ENCODE data around the gene COX4I1. TPM values are rescaled to one million over a fixed set of nuclear protein-coding genes. Genes with fewer than 3 reads are reported as not detected.

COX4I1 gene
- total and polyA plus RNA-seq, 9 of the 15 experiments (the other 6 are each of a cell fraction or from before 2014, with no cell fraction given): 651 to 2,356 (median 1,032) TPM

DNA sequence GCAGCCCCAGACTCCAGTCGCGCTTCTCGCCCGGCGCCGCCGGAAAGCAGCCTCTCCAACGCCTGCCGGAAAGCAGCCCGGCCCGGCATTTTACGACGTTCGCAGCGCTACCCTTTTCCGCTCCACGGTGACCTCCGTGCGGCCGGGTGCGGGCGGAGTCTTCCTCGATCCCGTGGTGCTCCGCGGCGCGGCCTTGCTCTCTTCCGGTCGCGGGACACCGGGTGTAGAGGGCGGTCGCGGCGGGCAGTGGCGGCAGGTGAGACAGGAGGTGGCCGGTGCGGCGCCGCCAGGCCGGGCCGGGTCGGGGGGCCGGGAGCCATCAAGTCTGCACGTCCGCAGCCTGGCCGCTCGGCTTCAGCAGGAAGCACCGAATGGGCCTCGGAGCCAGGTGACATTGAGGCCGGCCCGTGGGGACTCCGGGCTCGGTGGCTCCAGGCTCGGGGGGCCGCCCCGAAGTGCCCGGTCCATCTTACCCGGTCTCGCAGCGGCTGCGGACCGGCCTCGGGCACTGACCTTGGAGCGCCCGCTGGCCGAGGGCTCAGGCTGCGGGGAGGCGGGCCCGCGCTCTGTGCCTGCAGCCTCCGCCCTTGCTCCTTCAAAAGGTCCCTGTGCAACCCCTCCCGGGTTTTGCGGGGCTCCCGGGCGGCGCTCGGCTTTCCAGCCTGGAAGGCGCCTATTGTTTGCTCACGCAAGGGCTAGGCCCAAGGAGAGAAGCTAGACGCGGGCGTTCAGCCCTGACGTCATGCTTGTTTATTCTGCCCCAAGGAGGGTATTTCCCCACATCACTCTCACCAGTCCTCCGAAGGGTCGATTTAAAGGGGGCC is at the start of gene COX4I1, which contains the start of gene EMC8 (continued):
- TF ChIP-seq, protein P1, sequence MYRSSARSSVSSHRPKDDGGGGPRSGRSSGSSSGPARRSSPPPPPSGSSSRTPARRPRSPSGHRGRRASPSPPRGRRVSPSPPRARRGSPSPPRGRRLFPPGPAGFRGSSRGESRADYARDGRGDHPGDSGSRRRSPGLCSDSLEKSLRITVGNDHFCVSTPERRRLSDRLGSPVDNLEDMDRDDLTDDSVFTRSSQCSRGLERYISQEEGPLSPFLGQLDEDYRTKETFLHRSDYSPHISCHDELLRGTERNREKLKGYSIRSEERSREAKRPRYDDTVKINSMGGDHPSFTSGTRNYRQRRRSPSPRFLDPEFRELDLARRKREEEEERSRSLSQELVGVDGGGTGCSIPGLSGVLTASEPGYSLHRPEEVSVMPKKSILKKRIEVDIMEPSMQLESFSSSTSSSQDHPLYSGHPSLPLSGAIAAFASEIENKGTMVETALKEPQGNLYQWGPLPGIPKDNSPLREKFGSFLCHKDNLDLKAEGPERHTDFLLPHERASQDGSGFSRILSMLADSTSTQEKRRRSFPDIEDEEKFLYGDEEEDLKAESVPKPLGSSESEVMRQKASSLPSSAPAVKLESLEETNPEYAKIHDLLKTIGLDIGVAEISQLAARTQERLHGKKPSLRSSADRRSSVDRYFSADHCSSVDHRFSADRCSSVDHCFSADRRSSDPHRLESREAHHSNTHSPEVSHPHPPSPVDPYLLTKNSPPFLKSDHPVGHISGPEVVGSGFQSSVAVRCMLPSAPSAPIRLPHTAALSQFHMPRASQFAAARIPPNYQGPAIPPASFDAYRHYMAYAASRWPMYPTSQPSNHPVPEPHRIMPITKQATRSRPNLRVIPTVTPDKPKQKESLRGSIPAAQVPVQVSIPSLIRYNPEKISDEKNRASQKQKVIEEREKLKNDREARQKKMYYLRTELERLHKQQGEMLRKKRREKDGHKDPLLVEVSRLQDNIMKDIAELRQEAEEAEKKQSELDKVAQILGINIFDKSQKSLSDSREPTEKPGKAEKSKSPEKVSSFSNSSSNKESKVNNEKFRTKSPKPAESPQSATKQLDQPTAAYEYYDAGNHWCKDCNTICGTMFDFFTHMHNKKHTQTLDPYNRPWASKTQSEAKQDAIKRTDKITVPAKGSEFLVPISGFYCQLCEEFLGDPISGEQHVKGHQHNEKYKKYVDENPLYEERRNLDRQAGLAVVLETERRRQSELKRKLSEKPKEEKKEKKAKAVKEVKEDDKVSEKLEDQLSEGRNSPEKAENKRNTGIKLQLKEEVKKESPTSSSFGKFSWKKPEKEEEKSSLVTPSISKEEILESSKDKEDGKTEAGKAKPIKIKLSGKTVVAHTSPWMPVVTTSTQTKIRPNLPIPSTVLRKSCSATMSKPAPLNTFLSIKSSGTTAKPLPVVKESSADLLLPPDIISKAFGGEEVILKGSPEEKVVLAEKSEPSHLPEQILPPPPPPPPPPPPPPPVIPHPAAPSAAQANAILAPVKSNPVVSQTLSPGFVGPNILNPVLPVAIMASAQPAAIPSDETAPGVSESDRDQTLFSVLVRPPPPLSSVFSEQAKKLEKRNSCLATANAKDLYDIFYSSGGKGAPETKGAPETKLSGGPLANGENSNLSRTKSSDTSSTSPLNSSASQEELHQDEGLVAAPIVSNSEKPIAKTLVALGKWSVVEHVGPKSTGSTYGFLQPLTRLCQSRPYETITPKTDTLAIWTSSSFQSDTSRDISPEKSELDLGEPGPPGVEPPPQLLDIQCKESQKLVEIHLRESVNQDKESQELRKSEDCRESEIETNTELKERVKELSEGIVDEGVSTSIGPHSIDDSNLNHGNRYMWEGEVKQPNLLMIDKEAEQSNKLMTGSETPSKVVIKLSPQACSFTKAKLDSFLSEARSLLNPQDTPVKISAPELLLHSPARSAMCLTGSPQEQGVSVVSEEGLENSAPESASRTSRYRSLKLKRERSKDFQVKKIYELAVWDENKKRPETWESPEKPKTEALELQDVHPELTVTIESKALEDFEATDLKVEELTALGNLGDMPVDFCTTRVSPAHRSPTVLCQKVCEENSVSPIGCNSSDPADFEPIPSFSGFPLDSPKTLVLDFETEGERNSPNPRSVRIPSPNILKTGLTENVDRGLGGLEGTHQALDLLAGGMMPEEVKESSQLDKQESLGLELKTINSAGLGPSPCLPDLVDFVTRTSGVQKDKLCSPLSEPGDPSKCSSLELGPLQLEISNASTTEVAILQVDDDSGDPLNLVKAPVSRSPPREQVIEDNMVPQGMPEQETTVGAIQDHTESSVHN (IDR thresholded peaks at IDR 0.05; ENCODE audit: borderline replicate concordance in 1 of 2, low read depth in 1 of 2): no peak
- TF ChIP-seq POLR2B (IDR thresholded peaks at IDR 0.05; ENCODE audit: low read depth, partially characterized antibody): peak; percentile 82
- TF ChIP-seq, protein P2, sequence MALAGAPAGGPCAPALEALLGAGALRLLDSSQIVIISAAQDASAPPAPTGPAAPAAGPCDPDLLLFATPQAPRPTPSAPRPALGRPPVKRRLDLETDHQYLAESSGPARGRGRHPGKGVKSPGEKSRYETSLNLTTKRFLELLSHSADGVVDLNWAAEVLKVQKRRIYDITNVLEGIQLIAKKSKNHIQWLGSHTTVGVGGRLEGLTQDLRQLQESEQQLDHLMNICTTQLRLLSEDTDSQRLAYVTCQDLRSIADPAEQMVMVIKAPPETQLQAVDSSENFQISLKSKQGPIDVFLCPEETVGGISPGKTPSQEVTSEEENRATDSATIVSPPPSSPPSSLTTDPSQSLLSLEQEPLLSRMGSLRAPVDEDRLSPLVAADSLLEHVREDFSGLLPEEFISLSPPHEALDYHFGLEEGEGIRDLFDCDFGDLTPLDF (CRISPR knock-in tag; IDR thresholded peaks at IDR 0.05): peak; percentile 67
- TF ChIP-seq XRCC5 (IDR thresholded peaks at IDR 0.05; ENCODE audit: low read depth, low read length): no peak
- peak; percentile 21 for TF ChIP-seq SAP30 (IDR thresholded peaks at IDR 0.05; ENCODE audit: borderline replicate concordance, insufficient read depth, low read depth, low read length, poor library complexity, severe bottlenecking)
- TF ChIP-seq, protein P3, sequence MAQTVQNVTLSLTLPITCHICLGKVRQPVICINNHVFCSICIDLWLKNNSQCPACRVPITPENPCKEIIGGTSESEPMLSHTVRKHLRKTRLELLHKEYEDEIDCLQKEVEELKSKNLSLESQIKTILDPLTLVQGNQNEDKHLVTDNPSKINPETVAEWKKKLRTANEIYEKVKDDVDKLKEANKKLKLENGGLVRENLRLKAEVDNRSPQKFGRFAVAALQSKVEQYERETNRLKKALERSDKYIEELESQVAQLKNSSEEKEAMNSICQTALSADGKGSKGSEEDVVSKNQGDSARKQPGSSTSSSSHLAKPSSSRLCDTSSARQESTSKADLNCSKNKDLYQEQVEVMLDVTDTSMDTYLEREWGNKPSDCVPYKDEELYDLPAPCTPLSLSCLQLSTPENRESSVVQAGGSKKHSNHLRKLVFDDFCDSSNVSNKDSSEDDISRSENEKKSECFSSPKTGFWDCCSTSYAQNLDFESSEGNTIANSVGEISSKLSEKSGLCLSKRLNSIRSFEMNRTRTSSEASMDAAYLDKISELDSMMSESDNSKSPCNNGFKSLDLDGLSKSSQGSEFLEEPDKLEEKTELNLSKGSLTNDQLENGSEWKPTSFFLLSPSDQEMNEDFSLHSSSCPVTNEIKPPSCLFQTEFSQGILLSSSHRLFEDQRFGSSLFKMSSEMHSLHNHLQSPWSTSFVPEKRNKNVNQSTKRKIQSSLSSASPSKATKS (CRISPR knock-in tag; IDR thresholded peaks at IDR 0.05): no peak
- no peak for TF ChIP-seq ZNF384 (IDR thresholded peaks at IDR 0.05; ENCODE audit: low read depth, low read length)
- no peak for TF ChIP-seq ZC3H8 (IDR thresholded peaks at IDR 0.05)
- no peak for TF ChIP-seq BDP1 (IDR thresholded peaks at IDR 0.05; ENCODE audit: insufficient read depth, insufficient read length)
- peak; percentile 74 for TF ChIP-seq PHF20 (IDR thresholded peaks at IDR 0.05; ENCODE audit: partially characterized antibody)
- TF ChIP-seq FOXJ2 (tag; IDR thresholded peaks at IDR 0.05): peak; percentile 45; the same call in 1 of the 2 replicates
- no peak for TF ChIP-seq CHD2 (IDR thresholded peaks at IDR 0.05; ENCODE audit: low read depth, low read length)
- TF ChIP-seq ZNF165 (CRISPR knock-in tag; IDR thresholded peaks at IDR 0.05; ENCODE audit: borderline replicate concordance): no peak
